Measurements from ENCODE around the gene CCR1.

Gene CCR1

DNA sequence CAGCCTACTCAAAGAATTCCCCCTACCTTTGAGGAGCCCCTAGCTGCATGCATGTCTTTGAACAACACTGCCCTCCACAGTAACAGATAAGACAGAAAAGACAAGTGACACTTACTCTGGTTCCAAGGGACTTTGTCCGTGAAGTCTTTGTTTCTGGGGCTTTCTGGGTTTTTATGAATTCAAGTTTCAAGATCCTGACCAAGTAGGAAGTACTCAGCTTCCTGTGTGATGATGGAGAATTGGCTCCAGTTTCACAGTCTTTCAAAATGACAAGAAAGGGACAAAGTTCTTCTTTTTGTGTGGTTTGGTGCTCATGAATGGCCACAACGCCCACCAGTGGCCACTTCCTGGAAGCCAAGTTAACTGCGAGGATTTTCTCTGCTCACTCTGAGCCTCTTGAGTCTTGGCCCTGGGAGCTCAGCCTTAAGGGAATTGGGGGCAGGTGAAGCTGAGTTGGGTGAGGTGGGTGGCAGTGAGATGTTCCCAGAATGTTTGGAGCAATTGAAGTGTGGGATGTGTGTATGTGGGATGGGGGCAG, at the start of gene CCR1:
Gene CCR1 (minus strand): TSS at position 147 of the 538 bp plus-strand sequence. CDS start 4,000 bp downstream, outside the sequence.
- DNase-seq, result no peak

DNA sequence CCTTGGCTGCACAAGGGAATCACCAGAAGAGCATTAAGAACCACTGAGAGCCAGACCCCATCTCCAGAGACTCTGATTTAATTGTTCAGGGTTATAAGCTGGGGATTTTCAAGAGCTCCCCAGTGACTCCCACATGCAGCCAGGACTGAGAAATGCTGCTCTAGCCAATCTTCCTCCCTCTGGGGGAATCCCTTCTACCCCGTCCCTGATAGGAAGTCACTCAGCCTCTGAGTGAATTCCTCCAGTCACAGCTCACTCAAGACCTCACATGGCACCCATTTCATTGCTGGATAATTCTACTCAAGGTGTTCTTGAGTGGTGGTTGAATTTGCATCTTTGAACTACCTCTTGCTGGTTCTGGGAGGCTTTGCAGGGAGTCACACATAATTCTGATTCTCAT, 44.9 kb upstream of the CCR1 start:
- DNase-seq, result no peak

GRCh38 chr3:46245146-46245545, 37.0 kb upstream of the CCR1 start:
- no peak for DNase-seq

- no peak for DNase-seq
Observed at GRCh38 chr3:46243560-46243959, 35.4 kb upstream of the CCR1 start.

DNA sequence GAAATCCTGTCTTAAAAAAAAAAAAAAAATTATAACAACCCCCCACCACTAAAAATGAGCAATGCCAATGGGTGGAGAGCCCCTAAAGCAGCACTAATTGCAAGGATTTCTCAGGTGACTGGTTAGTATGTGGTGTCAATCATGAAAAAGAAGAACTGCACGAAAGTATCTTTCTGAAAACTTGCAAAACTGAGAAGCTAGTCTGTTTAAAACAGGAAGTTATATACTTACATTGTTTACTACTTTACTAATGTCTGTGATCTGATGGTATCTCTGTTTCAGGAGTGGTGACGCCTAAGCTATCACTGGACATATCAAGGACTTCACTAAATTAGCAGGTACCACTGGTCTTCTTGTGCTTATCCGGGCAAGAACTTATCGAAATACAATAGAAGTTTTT, 34.0 kb upstream of the CCR1 start, which contains the start of gene CCR3:
Gene CCR3 (plus strand): TSS at position 341 of the 400 bp plus-strand sequence. CDS start 22,699 bp downstream, outside the sequence.
- DNase-seq, result no peak

- no peak for DNase-seq
Observed at GRCh38 chr3:46239952-46240351, 31.8 kb upstream of the CCR1 start.

GRCh38 chr3:46239301-46239938, 31.3 kb upstream of the CCR1 start:
- no peak for DNase-seq

- no peak for DNase-seq
Observed at GRCh38 chr3:46238386-46238785, 30.3 kb upstream of the CCR1 start.

DNA sequence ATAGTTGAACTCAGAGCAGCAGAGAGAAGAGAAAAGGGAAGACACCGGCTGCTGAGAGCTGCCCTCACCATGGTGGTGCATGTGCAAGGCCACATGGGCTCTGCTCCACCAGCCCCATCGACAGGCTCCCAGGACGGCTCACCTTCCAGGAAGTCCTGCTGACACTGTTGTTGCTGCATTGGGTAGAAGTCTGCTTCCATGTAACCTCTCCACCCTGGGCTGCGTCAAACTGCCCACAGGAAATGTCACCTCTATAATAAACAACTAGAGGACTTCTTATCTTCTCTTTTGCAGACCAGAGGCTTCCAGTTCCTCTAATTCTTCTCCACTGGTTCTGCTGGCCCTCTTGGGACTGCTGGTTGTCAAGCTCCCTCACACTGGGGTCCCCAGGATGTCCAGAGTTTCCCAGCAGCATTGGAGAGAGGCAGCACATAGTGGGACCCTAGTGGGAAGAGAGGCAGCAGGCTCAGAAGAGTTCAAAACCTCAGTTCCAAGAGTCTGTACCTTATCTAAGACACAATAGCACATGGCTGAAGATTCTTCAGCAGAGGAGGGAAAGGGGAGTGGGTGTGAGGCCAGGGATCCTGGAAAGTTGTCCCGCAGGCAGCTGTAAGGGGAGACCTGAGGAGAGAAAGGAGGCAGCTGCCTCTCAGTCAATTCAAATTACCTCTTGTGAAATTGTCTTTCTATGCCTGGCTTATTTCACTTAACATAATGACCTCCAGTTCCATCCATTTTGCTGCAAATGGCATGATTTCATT, 28.4 kb upstream of the CCR1 start:
- DNase-seq, result no peak

- DNase-seq, result no peak
Observed at GRCh38 chr3:46235425-46235824, 27.3 kb upstream of the CCR1 start.

DNA sequence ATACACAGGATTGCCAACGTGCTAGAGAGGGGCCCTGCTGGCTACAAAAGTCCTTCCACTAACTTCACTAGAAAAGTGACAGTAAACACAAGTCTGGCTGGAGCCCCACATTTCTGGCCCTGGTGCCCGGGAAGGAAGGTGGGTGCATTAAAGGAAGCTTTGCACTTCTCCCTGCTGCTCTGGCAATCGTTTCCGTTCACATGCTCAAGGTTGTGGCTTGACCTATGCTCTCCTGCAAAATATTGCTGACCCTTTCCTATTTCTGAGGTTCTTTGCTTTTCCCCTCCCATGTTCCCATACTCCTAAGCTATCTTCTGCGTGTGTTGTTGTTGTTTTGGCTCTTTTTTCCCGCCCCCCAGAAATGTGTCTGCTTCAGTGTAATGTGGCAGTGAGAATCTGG, 25.1 kb upstream of the CCR1 start:
- DNase-seq, result no peak

GRCh38 chr3:46231323-46231722, 23.2 kb upstream of the CCR1 start:
- DNase-seq, result no peak

GRCh38 chr3:46228260-46229242, 20.4 kb upstream of the CCR1 start:
- DNase-seq, result no peak

GRCh38 chr3:46222435-46223161, 14.5 kb upstream of the CCR1 start:
- no peak for DNase-seq

GRCh38 chr3:46221938-46222337, 13.8 kb upstream of the CCR1 start:
- no peak for DNase-seq

- DNase-seq, result no peak
Observed at GRCh38 chr3:46221391-46221790, 13.3 kb upstream of the CCR1 start.

DNA sequence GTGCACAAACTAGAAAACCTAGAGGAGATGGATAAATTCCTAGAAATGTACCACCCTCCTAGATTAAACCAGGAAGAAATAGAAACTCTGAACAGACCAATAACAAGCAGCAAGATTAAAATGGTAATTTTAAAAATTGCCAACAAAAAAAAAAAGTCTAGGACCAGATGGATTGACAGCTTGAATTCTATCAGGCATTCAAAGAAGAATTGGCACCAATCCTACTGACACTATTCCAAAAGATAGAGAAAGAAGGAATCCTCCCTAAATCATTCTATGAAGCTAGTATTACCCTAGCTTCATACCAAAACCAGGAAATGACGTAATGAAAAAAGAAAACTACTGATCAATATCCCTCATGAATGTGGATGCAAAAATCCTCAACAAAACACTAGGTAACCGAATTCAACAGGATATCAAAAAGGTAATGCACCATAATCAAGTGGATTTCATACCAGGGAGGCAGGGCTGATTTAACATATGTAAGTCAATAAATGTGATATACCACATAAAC, 10.1 kb upstream of the CCR1 start:
- DNase-seq, result no peak

DNA sequence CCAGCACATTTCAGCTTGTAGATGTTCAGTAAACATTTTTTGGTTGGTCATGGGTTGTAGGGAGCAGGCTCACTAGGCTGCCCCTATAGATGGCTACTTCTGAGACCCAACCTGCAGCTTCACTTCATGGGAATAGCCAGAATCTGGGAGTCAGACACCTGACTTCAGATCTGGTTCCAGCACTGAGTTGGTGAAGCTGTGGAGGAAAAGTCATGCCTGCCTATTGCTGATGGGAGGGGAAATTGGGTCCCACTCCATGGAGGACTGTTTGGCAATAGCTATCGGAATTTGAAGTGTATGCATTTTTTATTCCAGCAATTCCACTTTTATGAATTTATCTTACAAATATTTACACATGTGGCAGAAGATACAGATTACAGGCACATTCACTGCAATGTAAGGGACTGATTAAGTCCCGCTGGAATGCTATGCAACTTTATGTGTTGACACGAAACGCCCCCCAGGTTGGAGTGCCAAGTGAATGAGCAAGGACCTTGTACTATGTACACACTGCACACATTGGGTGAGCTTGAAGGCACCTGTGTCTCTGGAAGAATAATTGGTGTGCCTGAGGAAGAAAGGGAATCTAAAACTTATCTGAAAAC, 7.8 kb upstream of the CCR1 start:
- DNase-seq, result no peak

- no peak for DNase-seq
Observed at GRCh38 chr3:46214751-46215352, 6.7 kb upstream of the CCR1 start.

- no peak for DNase-seq
Observed at GRCh38 chr3:46213201-46213600, 5.1 kb upstream of the CCR1 start.

DNA sequence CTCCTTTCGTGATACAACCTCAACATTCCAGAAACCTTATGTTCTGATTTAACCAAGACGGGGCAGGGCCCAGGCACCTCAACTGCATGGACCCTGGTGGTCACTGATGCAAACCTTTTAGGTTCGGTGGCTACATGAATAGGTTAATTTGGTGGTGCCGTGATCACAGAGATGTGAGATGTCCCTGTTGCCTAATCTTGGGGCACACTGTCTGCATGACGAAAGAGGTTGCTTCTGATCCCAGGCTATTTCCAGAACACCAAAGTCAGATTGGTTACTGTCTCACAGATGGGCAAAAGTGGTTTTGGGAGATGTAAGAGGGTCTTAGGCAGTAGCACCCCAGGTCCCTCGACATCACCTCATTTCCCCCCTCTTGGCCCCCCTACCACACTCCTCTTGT, 4.0 kb upstream of the CCR1 start:
- DNase-seq, result no peak
